ENCODE data around the gene ADAM29. TPM values are rescaled to one million over a fixed set of nuclear protein-coding genes. Genes with fewer than 3 reads are reported as not detected.
"Not testable (repeated sequence)": the region's sequence is repeated elsewhere in the genome, so short reads cannot be mapped to it uniquely, and the experiment has no call there.

The ADAM29 gene
- not detected for polyA plus RNA-seq

GRCh38 chr4:174918058-174918457 is at the start of gene ADAM29:
TSS of gene ADAM29 (plus strand) at chr4:174918358. CDS start at chr4:174975526, 57,168 bp downstream.
- H3K27ac ChIP-seq (ENCODE audit: low read depth, low read length) = no peak within 1 kb of the TSS

DNA sequence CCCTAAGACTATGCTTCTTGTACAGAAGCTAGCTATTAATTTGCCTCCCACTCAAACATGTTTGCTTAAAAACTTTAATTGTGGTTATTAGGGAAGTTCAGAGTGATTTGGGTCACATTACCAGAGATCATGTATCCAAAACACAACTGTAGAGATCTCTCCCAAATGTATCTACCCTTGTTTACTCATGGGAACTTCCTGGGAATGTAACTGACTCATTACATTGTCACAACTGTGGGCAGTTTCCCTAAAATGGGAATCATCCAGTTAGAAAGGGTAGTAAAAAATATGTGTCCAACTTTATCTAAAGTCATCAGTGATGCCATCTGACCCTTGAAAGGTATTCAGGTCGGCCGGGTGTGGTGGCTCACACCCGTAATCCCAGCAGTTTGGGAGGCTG is 48.8 kb upstream of the ADAM29 start:
- H3K27ac ChIP-seq (ENCODE audit: low read depth, low read length) = no peak overlapping the region
- WGBS, 3 donors = 58 to 79% (median 74%) methylated on average over 3 of the region's 3 CpGs

More at GRCh38 chr4:174918058-174918457, at the start of gene ADAM29:
- WGBS, 3 donors = 85 to 88% (median 87%) methylated on average over 5 of the region's 5 CpGs

DNA sequence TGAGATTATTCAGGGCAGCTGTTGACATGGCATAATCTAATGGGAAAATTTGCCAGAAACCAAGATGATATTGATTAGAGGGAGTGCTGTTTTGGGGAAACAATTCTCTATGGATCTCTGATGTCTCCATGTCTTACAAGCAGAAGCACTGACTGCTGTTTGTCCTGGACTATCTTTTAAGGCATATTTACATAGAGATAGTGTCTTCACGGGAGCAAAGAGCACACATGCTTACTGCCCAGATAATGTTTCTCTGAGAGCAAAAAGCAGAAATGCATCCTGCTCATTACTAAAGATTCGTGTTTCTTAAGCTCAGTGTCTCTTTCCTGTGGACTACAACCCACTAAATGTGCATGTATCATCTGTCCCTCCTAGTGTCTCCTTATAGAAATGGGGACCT is 47.8 kb upstream of the ADAM29 start:
- H3K27ac ChIP-seq (ENCODE audit: low read depth, low read length) = no peak overlapping the region
- 5 to 47% (median 30%) methylated on average over 2 of the region's 2 CpGs for WGBS, 3 donors

GRCh38 chr4:174871407-174871806 is 46.8 kb upstream of the ADAM29 start:
- H3K27ac ChIP-seq (ENCODE audit: low read depth, low read length) = no peak overlapping the region

DNA sequence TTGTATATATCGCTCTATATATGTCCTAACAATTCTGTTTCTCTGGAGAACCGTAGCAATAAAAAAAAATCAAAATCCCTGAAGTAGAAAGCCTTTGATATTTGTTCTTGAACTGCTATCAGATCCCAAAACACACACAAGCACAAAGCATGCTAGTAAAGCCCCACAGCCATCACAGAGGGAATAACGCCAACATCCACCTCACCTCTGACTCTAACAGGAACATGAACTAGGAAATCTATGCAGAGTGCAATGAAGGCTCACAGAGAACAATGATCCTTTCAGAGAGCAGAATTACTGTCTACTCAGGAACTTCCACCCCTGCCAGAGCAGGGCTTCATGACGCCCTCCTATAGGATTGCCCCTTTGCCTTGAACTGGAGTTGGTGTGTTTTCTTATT is 45.0 kb upstream of the ADAM29 start:
- WGBS, 3 donors = 46 to 85% (median 64%) methylated on average over 3 of the region's 4 CpGs
- not testable (repeated sequence) for H3K27ac ChIP-seq (ENCODE audit: low read depth, low read length)

DNA sequence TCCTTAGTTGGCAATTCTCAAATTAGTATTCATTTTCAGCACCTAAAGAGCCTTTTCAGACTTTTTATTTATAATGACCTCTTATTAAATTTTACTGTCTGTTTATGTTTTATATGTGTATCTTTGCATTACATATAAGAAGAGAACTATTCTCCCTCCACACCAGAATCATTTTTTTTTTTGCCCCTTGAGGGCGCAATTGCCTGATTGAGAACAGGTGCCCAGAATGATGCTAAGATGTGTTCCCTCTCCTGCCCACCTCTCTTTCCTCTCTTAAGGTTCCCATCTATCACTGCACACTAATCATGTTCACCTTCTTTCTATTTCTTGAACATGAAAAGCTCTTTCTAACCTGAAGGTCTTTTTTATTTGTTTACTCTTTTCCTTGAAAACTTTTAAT is 44.2 kb upstream of the ADAM29 start:
- no peak overlapping the region for H3K27ac ChIP-seq (ENCODE audit: low read depth, low read length)
- 52 to 75% (median 59%) methylated on average over 1 of the region's 1 CpG for WGBS, 3 donors

- 63 to 84% (median 69%) methylated on average over 1 of the region's 1 CpG for WGBS, 3 donors
These were observed 43.3 kb upstream of the ADAM29 start for GRCh38 chr4:174874898-174875297.

DNA sequence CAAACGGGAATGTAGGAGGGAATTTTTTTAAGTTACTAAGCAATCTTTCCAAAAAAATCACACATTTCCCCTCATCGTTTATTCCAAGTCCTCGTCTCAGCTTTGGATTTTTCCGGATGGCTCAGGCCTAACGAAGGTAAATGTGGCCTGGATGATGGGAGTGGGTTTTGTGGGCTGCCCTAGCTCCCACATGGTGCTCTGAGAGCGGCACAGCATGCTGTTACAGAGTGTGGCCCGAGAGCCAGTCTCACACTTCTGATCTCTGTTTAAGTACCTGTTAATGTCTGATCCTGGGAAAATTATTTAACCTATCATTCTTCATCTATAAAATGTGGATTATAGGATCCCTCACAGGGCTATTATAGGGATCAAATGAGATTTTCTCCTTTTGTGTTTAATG is 38.2 kb upstream of the ADAM29 start:
- no peak overlapping the region for H3K27ac ChIP-seq (ENCODE audit: low read depth, low read length)
- 56 to 67% (median 62%) methylated on average over 7 of the region's 7 CpGs for WGBS, 3 donors

More at GRCh38 chr4:174874898-174875297, 43.3 kb upstream of the ADAM29 start:
- H3K27ac ChIP-seq (ENCODE audit: low read depth, low read length) = no peak overlapping the region

DNA sequence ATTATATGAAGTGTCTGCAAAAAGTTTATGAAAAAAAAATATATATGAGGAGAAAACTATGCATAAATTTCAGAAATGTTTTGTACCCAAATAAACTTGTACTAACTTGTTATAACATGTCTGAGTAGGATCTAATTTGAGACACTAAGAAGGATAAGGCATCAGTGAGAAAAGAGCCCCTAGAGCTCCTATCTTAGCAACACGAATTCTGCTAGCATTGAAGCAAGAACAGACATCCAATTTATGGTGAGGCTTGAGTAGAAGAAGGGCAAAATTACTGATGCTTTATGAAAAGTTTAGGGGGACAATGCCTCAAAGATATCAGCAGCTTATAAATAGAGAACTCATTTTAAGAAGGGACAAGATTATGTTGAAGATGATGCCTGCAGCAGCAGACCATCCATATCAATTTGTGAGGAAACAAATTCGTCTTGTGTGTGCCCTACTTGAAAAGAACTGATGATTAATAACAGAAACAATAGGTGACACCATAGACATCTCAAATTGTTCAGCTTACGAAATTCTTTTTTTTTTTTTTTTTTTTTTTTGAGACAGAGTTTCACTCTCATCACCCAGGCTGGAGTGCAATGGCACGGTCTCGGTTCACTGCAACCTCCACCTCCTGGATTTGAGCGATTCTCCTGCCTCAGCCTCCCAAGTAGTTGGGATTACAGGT is 35.7 kb upstream of the ADAM29 start:
- no peak overlapping the region for H3K27ac ChIP-seq (ENCODE audit: low read depth, low read length)
- 64 to 77% (median 71%) methylated on average over 6 of the region's 6 CpGs for WGBS, 3 donors

DNA sequence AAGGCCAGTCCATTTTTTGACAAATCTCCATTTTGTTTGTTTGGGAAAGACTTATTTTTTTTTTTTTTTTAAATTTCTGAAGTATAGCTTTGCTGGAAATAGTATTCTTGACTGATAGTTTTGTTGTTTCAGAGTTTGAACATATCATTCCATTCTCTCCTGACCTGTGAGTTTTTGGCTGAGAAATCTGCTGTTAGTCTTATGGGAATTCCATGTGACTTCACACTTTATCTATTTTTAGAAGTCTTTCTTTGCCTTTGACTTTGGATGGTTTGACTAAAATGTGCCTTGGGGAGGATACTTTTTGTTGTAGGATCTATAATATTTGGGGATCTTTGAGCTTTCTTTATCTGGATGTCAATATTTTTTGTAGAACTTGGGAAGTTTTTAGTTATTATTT is 10.7 kb upstream of the ADAM29 start:
- H3K27ac ChIP-seq (ENCODE audit: low read depth, low read length) = no peak overlapping the region

- 47 to 91% (median 68%) methylated on average over 1 of the region's 1 CpG for WGBS, 3 donors
These were observed 7.9 kb upstream of the ADAM29 start for GRCh38 chr4:174910271-174910670.

DNA sequence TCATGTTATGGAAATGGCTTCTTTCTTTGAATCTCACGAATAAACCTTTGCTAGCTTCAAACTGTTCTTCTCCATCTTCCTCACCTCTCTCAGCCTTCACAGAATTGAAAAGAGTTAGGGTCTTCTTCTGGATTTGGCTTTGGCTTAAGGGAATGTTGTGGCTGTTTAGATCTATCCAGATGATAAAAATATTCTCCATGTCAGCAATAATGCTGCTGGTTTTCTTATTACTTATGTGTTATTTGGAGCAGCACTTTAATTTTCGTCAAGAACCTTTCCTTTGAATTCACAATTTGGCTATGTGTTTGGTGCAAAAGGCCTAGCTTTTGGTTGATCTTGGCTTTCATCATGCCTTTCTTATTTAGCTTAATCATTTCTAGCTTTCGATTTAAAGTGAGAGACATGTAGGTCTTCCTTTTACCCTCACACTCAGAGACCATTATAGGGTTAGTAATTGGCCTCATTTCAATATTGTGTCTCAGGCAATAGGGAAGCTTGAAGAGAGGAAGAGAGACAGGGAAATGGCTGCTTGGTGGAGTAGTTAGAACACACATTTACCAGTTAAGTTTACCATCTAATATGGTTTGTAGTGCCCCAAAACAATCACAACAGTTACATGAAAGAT is 5.1 kb upstream of the ADAM29 start:
- 64 to 83% (median 78%) methylated on average over 3 of the region's 3 CpGs for WGBS, 3 donors

More at GRCh38 chr4:174910271-174910670, 7.9 kb upstream of the ADAM29 start:
- H3K27ac ChIP-seq (ENCODE audit: low read depth, low read length) = no peak overlapping the region

GRCh38 chr4:174919886-174920423 is 1.8 kb downstream of the ADAM29 start:
- 66 to 78% (median 73%) methylated on average over 2 of the region's 2 CpGs for WGBS, 3 donors
- no peak overlapping the region for H3K27ac ChIP-seq (ENCODE audit: low read depth, low read length)

More for the DNA sequence above, 5.1 kb upstream of the ADAM29 start:
- no peak overlapping the region for H3K27ac ChIP-seq (ENCODE audit: low read depth, low read length)

- H3K27ac ChIP-seq (ENCODE audit: low read depth, low read length) = no peak overlapping the region
- 52 to 83% (median 83%) methylated on average over 3 of the region's 3 CpGs for WGBS, 3 donors
These were observed 8.8 kb downstream of the ADAM29 start for GRCh38 chr4:174926958-174927357.

GRCh38 chr4:174928174-174928573 is 10.0 kb downstream of the ADAM29 start:
- WGBS, 3 donors = 61 to 85% (median 80%) methylated on average over 6 of the region's 6 CpGs
- H3K27ac ChIP-seq (ENCODE audit: low read depth, low read length) = no peak overlapping the region

DNA sequence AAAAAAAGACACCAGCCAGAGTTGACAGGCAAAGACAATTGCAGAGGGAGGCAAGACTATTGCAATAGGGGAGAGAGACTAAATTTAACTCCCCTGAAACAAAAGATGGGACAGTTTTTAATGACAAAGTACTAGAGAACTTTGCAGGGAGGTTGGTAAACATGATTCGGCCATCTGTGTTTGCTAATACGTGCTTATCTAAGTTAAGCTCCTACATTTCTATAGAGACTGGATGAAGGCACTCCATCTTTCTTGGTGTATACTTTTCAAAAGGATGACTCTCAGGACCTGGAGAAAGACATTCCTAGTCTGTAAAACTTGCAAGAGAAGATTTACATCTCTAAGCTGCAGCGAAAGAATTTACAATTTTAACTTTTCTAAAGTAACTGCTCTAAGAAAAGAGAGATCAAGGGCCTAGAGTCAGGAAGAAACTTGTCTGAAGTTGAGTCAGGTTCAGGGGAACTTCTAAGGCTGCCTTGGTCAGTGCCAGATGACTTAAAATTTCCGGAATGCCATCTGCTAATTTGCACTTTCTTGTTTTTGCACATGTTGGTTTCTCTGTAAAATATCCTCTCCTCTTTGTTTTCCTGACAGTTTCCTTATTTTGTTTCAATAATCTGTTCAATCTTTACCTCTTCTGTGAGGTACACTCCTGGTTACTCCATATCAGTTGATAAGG is 10.6 kb downstream of the ADAM29 start:
- 49 to 85% (median 76%) methylated on average over 4 of the region's 4 CpGs for WGBS, 3 donors
- H3K27ac ChIP-seq (ENCODE audit: low read depth, low read length) = no peak overlapping the region

DNA sequence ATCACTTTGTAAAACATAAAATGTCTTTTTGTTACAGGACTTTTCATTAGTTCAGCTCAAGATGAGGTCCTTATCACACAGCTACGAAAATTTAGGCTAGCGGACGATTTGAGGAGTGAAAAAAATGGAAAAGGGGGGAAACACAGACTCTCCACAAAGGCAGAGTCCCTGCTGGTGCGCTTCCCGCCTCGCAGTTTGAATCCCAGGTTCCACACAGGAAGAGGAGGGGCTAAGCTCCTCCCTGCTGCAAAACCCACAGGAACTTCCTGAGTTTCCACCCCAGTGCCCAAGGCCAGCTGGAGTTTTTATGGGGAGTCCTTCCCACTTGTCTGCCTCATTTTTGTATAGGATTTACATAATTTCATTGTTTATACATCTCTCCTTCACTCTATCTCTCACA is 11.2 kb downstream of the ADAM29 start:
- no peak overlapping the region for H3K27ac ChIP-seq (ENCODE audit: low read depth, low read length)
- WGBS, 3 donors = 76 to 89% (median 88%) methylated on average over 6 of the region's 6 CpGs

DNA sequence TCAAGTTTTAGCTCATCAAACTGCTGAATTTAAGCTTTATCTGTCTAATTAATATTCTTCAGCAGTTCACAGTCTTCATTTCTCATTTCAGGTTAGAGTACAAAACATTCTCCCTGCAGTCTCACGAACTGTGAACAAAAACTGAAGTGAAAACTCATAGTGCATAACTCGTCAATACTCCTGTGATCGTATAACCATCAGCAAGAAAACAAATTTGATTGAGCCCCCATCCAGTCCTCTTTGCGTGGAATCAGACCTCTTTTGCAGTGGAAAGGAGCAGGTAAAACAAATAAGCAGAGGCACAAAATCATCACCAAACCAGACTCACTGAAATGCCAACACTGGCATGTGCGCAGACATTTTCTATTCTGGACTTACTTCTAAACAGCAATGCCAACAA is 12.7 kb downstream of the ADAM29 start:
- no peak overlapping the region for H3K27ac ChIP-seq (ENCODE audit: low read depth, low read length)

DNA sequence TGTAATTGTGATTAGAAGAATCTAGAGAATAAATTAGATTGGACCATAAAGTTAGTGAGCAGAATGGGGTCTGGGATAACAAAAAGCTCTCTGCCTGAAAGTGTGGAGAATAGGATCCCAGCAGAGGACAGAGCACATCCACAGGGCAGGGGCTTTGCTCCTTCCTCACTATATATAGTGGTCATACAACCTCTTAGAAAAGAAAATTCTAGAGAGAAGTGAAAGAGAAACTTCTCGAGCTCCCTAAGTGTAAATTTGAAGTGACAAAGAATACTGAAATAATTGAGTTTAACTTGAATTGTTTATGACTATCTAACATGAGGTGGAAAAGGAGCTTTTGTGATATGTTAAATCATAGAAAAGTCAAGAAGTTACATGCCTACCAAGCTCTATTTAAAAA is 14.9 kb downstream of the ADAM29 start:
- H3K27ac ChIP-seq (ENCODE audit: low read depth, low read length) = no peak overlapping the region
- WGBS, 3 donors = 58 to 78% (median 74%) methylated on average over 1 of the region's 1 CpG

More for the DNA sequence above, 12.7 kb downstream of the ADAM29 start:
- WGBS, 3 donors = 49 to 83% (median 80%) methylated on average over 5 of the region's 5 CpGs

Measured in adipose tissue (tissue), 3 donors.